GM23248 (cell line): ENCODE measurements around the gene CATSPERE.

Source experiments
- EZH2 ChIP-seq: fragments of 200-600 bp; sonication (generic); IDR thresholded peaks from 2 replicates; pipeline ENCODE4 v1.6.1; 2018; ENCODE audit warnings: antibody characterized with exemption, mild to moderate bottlenecking; ENCODE audit not compliant: insufficient read depth, poor library complexity, severe bottlenecking
- EZH2phosphoT487 ChIP-seq: fragments of 200-600 bp; sonication (generic); IDR thresholded peaks from 2 replicates; pipeline ENCODE4 v1.6.1; 2018; ENCODE audit warnings: antibody characterized with exemption, moderate library complexity, mild to moderate bottlenecking, low read depth; ENCODE audit not compliant: insufficient read depth

DNA sequence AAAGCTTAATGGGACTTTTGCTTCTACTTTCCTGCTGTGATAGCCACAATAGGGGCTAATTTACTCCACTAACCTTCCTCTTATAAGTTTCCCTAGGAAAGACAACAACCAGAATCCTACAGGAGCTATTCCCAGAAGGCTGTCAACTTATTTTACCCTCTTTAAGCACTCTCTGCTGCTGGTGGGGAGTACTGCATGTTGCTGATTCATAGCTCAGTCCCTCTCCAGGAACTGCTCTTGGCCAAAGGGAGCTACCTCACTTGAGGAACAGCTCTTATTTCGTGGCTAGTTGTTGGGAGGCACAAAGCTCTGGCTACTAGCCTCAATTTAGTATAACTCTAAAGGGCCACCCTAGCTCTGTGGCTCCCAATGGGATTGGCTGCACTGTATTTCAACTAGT, 46.5 kb upstream of the CATSPERE start:
- TF ChIP-seq EZH2 (no peak), EZH2phosphoT487 (no peak)
